ENCODE results near the gene ERCC3.
A peak's percentile ranks its signal among the peaks of the same experiment; 100 is the strongest.

Gene ERCC3

DNA sequence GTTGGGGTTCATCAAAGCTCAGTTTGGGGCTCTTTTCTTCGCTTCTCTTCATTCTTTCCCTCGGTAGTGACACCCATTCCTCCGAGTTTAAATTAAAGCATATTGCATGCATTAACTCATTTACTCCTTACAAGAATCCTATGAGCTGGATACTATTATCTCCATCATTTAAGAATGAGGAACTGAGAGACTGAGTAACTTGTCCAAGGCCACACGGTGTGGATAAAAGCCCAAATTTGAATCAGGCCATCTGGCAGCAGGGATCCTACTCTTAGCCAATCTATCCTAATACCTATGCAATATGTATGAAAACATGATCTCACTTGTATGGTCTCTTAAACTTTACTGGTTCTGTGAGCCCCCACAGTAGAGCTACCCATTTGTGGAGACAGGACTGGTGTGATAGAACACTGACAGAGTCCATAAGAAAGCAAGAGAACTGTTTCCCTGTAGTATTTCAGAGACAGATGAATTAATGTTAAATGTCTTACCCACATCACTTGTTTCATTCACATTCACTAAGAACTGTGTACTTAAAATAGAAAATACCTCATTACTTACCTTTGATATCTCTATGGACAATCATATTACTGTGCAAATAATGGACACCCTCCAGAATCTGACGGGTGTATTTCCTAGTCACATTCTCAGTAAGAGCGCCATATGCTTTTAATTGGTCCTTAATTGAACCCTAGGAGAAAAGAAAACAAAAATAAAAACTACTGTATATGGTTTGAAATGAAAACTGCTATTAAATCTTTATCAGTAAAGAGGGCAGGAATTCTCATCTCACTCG is 20.4 kb upstream of the ERCC3 start:
- no peaks in the 10 kb centered on the region for H3K9me3 ChIP-seq
- H3K27ac ChIP-seq = no peak overlapping the region
- no peaks in the 10 kb centered on the region for H3K27me3 ChIP-seq
- no peak overlapping the region for H3K4me3 ChIP-seq (ENCODE audit: low read depth in 1 of 2, low read length in 1 of 2)
- H3K36me3 ChIP-seq = peaks cover 97% of the 10 kb centered on the region
- no peaks in the 10 kb centered on the region for H3K4me1 ChIP-seq (ENCODE audit: control insufficient read depth in 1 of 2, insufficient read depth in 1 of 2, low read depth in 1 of 2, low read length in 1 of 2)
- TF ChIP-seq, protein P1, sequence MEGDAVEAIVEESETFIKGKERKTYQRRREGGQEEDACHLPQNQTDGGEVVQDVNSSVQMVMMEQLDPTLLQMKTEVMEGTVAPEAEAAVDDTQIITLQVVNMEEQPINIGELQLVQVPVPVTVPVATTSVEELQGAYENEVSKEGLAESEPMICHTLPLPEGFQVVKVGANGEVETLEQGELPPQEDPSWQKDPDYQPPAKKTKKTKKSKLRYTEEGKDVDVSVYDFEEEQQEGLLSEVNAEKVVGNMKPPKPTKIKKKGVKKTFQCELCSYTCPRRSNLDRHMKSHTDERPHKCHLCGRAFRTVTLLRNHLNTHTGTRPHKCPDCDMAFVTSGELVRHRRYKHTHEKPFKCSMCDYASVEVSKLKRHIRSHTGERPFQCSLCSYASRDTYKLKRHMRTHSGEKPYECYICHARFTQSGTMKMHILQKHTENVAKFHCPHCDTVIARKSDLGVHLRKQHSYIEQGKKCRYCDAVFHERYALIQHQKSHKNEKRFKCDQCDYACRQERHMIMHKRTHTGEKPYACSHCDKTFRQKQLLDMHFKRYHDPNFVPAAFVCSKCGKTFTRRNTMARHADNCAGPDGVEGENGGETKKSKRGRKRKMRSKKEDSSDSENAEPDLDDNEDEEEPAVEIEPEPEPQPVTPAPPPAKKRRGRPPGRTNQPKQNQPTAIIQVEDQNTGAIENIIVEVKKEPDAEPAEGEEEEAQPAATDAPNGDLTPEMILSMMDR (IDR thresholded peaks at IDR 0.05) = no peak

DNA sequence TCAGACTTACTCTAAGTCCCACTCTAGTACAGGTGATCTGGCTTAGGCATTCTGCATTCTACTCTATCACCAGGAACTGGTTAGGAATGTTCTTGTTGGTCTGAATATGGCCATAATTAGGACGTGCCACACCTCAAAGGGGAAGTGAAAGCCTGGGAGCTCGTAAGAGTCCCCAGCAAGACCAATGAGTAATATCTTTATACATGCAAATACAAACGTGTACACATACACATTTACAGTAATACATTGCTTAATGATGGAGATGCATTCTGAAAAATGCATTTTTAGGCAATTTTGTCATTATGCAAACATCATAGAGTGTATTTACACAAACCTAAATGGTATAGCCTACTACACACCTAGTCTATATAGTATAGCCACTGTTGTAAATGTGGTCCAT is 19.5 kb upstream of the ERCC3 start:
- no peak overlapping the region for H3K4me3 ChIP-seq (ENCODE audit: low read depth in 1 of 2, low read length in 1 of 2)
- peaks cover 93% of the 10 kb centered on the region for H3K36me3 ChIP-seq
- H3K27ac ChIP-seq = no peak overlapping the region
- no peaks in the 10 kb centered on the region for H3K9me3 ChIP-seq
- TF ChIP-seq, protein P1 (IDR thresholded peaks at IDR 0.05) = no peak
- H3K4me1 ChIP-seq (ENCODE audit: control insufficient read depth in 1 of 2, insufficient read depth in 1 of 2, low read depth in 1 of 2, low read length in 1 of 2) = no peaks in the 10 kb centered on the region
- H3K27me3 ChIP-seq = no peaks in the 10 kb centered on the region

DNA sequence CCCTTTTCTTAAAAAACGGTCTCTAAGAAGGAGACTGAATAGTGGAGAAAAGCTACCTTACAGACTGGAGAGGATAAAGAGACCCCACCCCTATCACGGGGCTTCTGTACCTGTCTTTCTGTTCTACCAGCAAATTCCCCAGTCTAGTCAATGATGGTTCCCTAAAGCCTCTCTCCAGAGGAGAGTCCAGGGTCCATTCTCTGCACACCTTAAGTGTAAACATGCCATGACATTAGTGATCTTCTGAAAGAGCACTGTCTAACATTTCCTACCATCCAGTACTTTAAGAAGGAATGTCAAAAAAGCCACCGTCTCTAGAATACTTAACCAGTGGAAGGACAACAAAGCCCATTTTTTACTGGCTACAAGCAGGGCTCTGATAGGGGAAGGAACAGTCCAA is 17.0 kb upstream of the ERCC3 start:
- peaks cover 9 to 10% of the 10 kb centered on the region in 2 experiments for H3K4me1 ChIP-seq (ENCODE audit: control insufficient read depth in 1 of 2, insufficient read depth in 1 of 2, low read depth in 1 of 2, low read length in 1 of 2)
- TF ChIP-seq, protein P1 (IDR thresholded peaks at IDR 0.05) = no peak
- H3K36me3 ChIP-seq = peaks cover 87% of the 10 kb centered on the region
- no peak overlapping the region for H3K4me3 ChIP-seq (ENCODE audit: low read depth in 1 of 2, low read length in 1 of 2)
- no peaks in the 10 kb centered on the region for H3K9me3 ChIP-seq
- H3K27me3 ChIP-seq = no peaks in the 10 kb centered on the region
- no peak overlapping the region for H3K27ac ChIP-seq

DNA sequence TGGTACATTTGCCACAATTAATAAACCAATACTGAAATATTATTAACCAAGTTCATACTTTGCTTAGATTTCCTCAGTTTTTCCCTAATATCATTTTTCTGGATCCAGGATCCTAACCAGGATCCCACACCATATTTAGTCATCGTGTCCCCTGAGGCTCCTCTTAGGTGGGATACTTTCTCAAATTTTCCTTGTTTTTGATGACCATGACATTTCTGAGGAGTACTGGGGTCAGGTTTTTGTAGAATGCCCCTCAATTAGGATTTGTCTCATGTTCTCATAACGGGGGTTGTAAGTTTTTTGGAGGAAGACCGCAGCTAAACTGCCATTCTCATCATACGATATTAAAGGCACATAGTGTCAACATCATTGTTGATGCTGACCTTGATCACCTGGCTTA is 15.5 kb upstream of the ERCC3 start:
- Histone ChIP-seq H3K27me3 (no peaks in the 10 kb centered on the region), H3K36me3 (peaks cover 72% of the 10 kb centered on the region), H3K9me3 (no peaks in the 10 kb centered on the region), H3K27ac (no peak overlapping the region), H3K4me3 (ENCODE audit: low read depth in 1 of 2, low read length in 1 of 2) (no peak overlapping the region), H3K4me1 (ENCODE audit: control insufficient read depth in 1 of 2, insufficient read depth in 1 of 2, low read depth in 1 of 2, low read length in 1 of 2) (peaks cover 21 to 22% of the 10 kb centered on the region in 2 experiments)
- TF ChIP-seq, protein P1 (IDR thresholded peaks at IDR 0.05) = no peak

DNA sequence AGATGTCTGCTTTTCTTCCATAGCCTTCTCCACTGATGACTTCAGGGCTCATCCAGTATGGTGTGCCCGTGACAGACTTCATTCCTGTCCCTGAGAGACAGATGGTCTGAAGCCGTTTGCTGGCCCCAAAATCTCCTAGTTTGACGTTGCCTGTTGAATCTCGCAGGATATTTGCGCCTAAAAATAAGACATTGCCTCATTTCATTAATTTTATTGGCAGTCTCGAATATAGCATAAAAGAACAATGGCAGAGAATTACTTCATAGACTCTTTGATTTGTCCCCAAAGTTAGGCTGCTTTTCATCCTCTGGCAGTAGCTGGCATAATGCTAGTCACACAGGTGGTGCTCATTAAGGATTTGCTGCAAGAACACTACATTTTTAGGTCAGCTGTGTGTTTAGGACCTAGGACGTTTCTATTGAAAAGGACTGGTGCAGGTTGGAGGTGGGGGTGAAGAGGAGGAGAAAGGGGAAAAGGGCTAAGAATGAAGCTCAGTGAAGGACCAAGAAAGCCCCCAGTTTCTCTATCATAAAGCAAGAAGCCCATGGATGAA is 14.7 kb upstream of the ERCC3 start:
- H3K36me3 ChIP-seq = peaks cover 68% of the 10 kb centered on the region
- peak overlapping the region; percentile 39 for H3K27ac ChIP-seq
- no peaks in the 10 kb centered on the region for H3K27me3 ChIP-seq
- H3K9me3 ChIP-seq = no peaks in the 10 kb centered on the region
- H3K4me1 ChIP-seq (ENCODE audit: control insufficient read depth in 1 of 2, insufficient read depth in 1 of 2, low read depth in 1 of 2, low read length in 1 of 2) = peaks cover 22 to 24% of the 10 kb centered on the region in 2 experiments
- H3K4me3 ChIP-seq (ENCODE audit: low read depth in 1 of 2, low read length in 1 of 2) = no peak overlapping the region
- TF ChIP-seq, protein P1 (IDR thresholded peaks at IDR 0.05) = no peak

All from neutrophil (primary cell).